WTC11 (cell line): ENCODE results near the gene TTC6. TPM values are rescaled to one million over a fixed set of nuclear protein-coding genes. Genes with fewer than 3 reads are reported as not detected.

Experiments
- ATAC-seq: fragments of 200-7000 bp; cut with Tn5 transposase; 2 replicates; pipeline ENCODE4 v1.10.0; 2021; ENCODE audit warnings: mild to moderate bottlenecking, moderate library complexity
- CTCF ChIA-PET: fragments of 300-600 bp; sonication (Branson Sonifier 250); formaldehyde crosslinking; loops from one replicate; lab custom pipeline; 2021; ENCODE audit warnings: antibody characterized with exemption; lab: Charles Lee
- POLR2A ChIA-PET: fragments of 350-600 bp; sonication (Branson Sonifier 250); formaldehyde crosslinking; loops from one replicate; lab custom pipeline; 2021; ENCODE audit warnings: antibody characterized with exemption; lab: Charles Lee
- DNase-seq: peaks from one replicate; pipeline ENCODE4 v3.0.0; 2021; ENCODE audit warnings: low spot score
- H3K27ac Mint-ChIP-seq: 2 replicates; pipeline ENCODE4 v1.8.0; 2021; ENCODE audit warnings: mixed read lengths
- H3K27me3 Mint-ChIP-seq: 2 replicates; pipeline ENCODE4 v1.8.0; 2021; ENCODE audit warnings: low read depth, mild to moderate bottlenecking, moderate library complexity, mixed read lengths
- H3K36me3 Mint-ChIP-seq: 2 replicates; pipeline ENCODE4 v1.8.0; 2021; ENCODE audit warnings: mixed read lengths
- H3K4me1 Mint-ChIP-seq: 2 replicates; pipeline ENCODE4 v1.8.0; 2022; ENCODE audit warnings: mixed read lengths
- H3K4me3 Mint-ChIP-seq: 2 replicates; pipeline ENCODE4 v1.8.0; 2021; ENCODE audit warnings: mild to moderate bottlenecking, moderate library complexity, mixed read lengths
- H3K9me3 Mint-ChIP-seq: 2 replicates; pipeline ENCODE4 v1.8.0; 2021; ENCODE audit warnings: mixed read lengths
- ARID4B ChIP-seq: sonication (generic); formaldehyde crosslinking; IDR thresholded peaks from 2 replicates; pipeline ENCODE4 v1.8.0; 2023; ENCODE audit warnings: missing genetic modification reagents, mild to moderate bottlenecking, borderline replicate concordance
- CTCF ChIP-seq: fragments of 200-600 bp; IDR thresholded peaks from 2 replicates; pipeline ENCODE4 v1.8.0; 2022; ENCODE audit warnings: antibody characterized with exemption
- ELF4 ChIP-seq: sonication (generic); formaldehyde crosslinking; IDR thresholded peaks from 2 replicates; pipeline ENCODE4 v1.8.1; 2022; ENCODE audit warnings: low read depth, mild to moderate bottlenecking, moderate library complexity, missing genetic modification reagents
- EMX1 ChIP-seq: fragments of 250-450 bp; sonication (Bioruptor Pico); IDR thresholded peaks from 2 replicates; pipeline ENCODE4 v1.8.0; 2021; ENCODE audit warnings: mild to moderate bottlenecking
- GABPB1 ChIP-seq: sonication (generic); formaldehyde crosslinking; IDR thresholded peaks from 2 replicates; pipeline ENCODE4 v1.8.1; 2023; ENCODE audit warnings: mild to moderate bottlenecking, missing genetic modification reagents
- GTF2I ChIP-seq: fragments of 250-450 bp; sonication (Bioruptor Pico); conservative IDR thresholded peaks from 2 replicates; pipeline ENCODE4 v1.4.0; 2021; ENCODE audit warnings: mild to moderate bottlenecking
- NFATC4 ChIP-seq: fragments of 250-450 bp; sonication (Bioruptor Pico); IDR thresholded peaks from 2 replicates; pipeline ENCODE4 v1.9.0; 2021; ENCODE audit warnings: mild to moderate bottlenecking
- PRDM15 ChIP-seq: sonication (generic); formaldehyde crosslinking; IDR thresholded peaks from 2 replicates; pipeline ENCODE4 v1.8.0; 2022; ENCODE audit warnings: missing genetic modification reagents
- ZNF263 ChIP-seq: sonication (generic); formaldehyde crosslinking; IDR thresholded peaks from 2 replicates; pipeline ENCODE4 v1.8.1; 2022; ENCODE audit warnings: low read depth, mild to moderate bottlenecking, moderate library complexity, missing genetic modification reagents
- ZNF671 ChIP-seq: fragments of 250-450 bp; sonication (Bioruptor Pico); IDR thresholded peaks from 2 replicates; pipeline ENCODE4 v1.8.0; 2021; ENCODE audit warnings: mild to moderate bottlenecking
- total RNA-seq: library from RNA; stranded (reverse); gene quantifications from 3 replicates; pipeline ENCODE4 v1.2.3, GENCODE V29; 2021

Gene TTC6
- total RNA-seq, 1 experiment from 2014 or later: not detected

GRCh38 chr14:37593511-37594237 is 1.8 kb upstream of the TTC6 start:
- CTCF ChIA-PET: interaction anchor here (0.7 kb wide), 2 partner anchors 9 to 1069 kb away, joined by 3 to 5 read pairs; no protein-coding TSS in a partner anchor
- peaks cover 56% of the 10 kb centered on the region for H3K4me1 Mint-ChIP-seq
- H3K36me3 Mint-ChIP-seq: no peaks in the 10 kb centered on the region
- ATAC-seq (no peak), DNase-seq (no peak)
- no peak overlapping the region for H3K27ac Mint-ChIP-seq
- TF ChIP-seq ARID4B (no peak), ZNF671 (CRISPR knock-in tag) (no peak)
- no peaks in the 10 kb centered on the region for H3K9me3 Mint-ChIP-seq
- peak overlapping the region; percentile 80 for H3K4me3 Mint-ChIP-seq
- POLR2A ChIA-PET: no interaction called here
- peaks cover 95% of the 10 kb centered on the region for H3K27me3 Mint-ChIP-seq

GRCh38 chr14:37594238-37594970 is 1.0 kb upstream of the TTC6 start:
- DNase-seq (peak; percentile 77), ATAC-seq (peak; percentile 2)
- no peaks in the 10 kb centered on the region for H3K36me3 Mint-ChIP-seq
- H3K9me3 Mint-ChIP-seq: no peaks in the 10 kb centered on the region
- POLR2A ChIA-PET: no interaction called here
- no peak overlapping the region for H3K27ac Mint-ChIP-seq
- H3K27me3 Mint-ChIP-seq: peaks cover 95% of the 10 kb centered on the region
- CTCF ChIA-PET: interaction anchor here (0.6 to 2.3 kb wide), 8 partner anchors 9 to 1073 kb away, joined by 3 to 12 read pairs (median 4); no protein-coding TSS in a partner anchor
- TF ChIP-seq CTCF (peak; percentile 83), PRDM15 (CRISPR knock-in tag) (peak; percentile 51), GABPB1 (CRISPR knock-in tag) (peak; percentile 26; the same call in 1 of the 2 replicates), GTF2I (CRISPR knock-in tag) (no peak), ELF4 (CRISPR knock-in tag) (no peak)
- H3K4me3 Mint-ChIP-seq: peak overlapping the region; percentile 80
- peaks cover 56% of the 10 kb centered on the region for H3K4me1 Mint-ChIP-seq

- Mint-ChIP-seq H3K36me3 (no peaks in the 10 kb centered on the region), H3K27me3 (peaks cover 95% of the 10 kb centered on the region), H3K4me1 (peaks cover 59% of the 10 kb centered on the region), H3K4me3 (peak overlapping the region; percentile 72), H3K9me3 (no peaks in the 10 kb centered on the region), H3K27ac (no peak overlapping the region)
- ChIA-PET POLR2A (interaction anchor here (0.7 kb wide), 1 partner anchor 424 kb away, joined by 3 read pairs; no protein-coding TSS in a partner anchor), CTCF (interaction anchor here (1.0 to 2.3 kb wide), 5 partner anchors 11 to 1074 kb away, joined by 3 to 12 read pairs (median 5); no protein-coding TSS in a partner anchor)
- TF ChIP-seq GABPB1 (CRISPR knock-in tag) (peak; percentile 55), EMX1 (CRISPR knock-in tag) (no peak), ZNF263 (CRISPR knock-in tag) (peak; percentile 64; the same call in 1 of the 2 replicates), NFATC4 (CRISPR knock-in tag) (no peak)
- DNase-seq (peak; percentile 65), ATAC-seq (no peak)
Measured at GRCh38 chr14:37595809-37596621, 586 bp downstream of the TTC6 start.
